Spleen (tissue), 11 donors: ENCODE data around the gene TAGAP. TPM values are rescaled to one million over a fixed set of nuclear protein-coding genes. Genes with fewer than 3 reads are reported as not detected.
"Not testable (repeated sequence)": the region's sequence is repeated elsewhere in the genome, so short reads cannot be mapped to it uniquely, and the experiment has no call there.

Source experiments
- DNase-seq: peaks from one replicate; pipeline ENCODE4 v3.0.0-alpha.2; 2020
- H3K27ac ChIP-seq, 8 donors: fragments of 200-600 bp; sonication (generic) in 7 of 8; 1 replicate in 4 of 8; 2 replicates in 4 of 8; pipeline versions ENCODE4 v1.5.0 to v1.8.0; 2016 to 2021; ENCODE audit warnings: inconsistent platforms in 4 of 8, mild to moderate bottlenecking in 4 of 8, moderate library complexity in 1 of 8
- H3K27me3 ChIP-seq, 7 donors: fragments of 200-600 bp; sonication (generic) in 6 of 7; replicated peaks in 1 of 7; 1 replicate in 4 of 7; 2 replicates in 3 of 7; pipeline versions ENCODE4 v1.5.0 to v1.8.0; 2016 to 2021; ENCODE audit warnings: inconsistent platforms in 3 of 7, mild to moderate bottlenecking in 1 of 7
- H3K36me3 ChIP-seq, 6 donors: fragments of 200-600 bp; sonication (generic) in 5 of 6; 1 replicate in 4 of 6; 2 replicates in 2 of 6; pipeline versions ENCODE4 v1.5.0 to v1.8.0; 2016 to 2021; ENCODE audit warnings: inconsistent platforms in 2 of 6
- H3K4me1 ChIP-seq, 6 donors: fragments of 200-600 bp; sonication (generic) in 5 of 6; 1 replicate in 3 of 6; 2 replicates in 3 of 6; pipeline versions ENCODE4 v1.5.0 to v1.8.0; 2016 to 2021; ENCODE audit warnings: inconsistent platforms in 3 of 6
- H3K4me3 ChIP-seq, 8 donors: fragments of 200-600 bp; sonication (generic) in 7 of 8; 1 replicate in 4 of 8; 2 replicates in 4 of 8; pipeline versions ENCODE4 v1.5.0 to v1.8.0; 2016 to 2021; ENCODE audit warnings: inconsistent platforms in 4 of 8, mild to moderate bottlenecking in 4 of 8, moderate library complexity in 2 of 8
- H3K9me3 ChIP-seq, 8 donors: fragments of 200-600 bp; sonication (generic) in 7 of 8; 1 replicate in 4 of 8; 2 replicates in 4 of 8; pipeline versions ENCODE4 v1.5.0 to v1.8.0; 2016 to 2021; ENCODE audit warnings: inconsistent platforms in 4 of 8
- POLR2A ChIP-seq, 3 donors: fragments of 450-650 bp; IDR thresholded peaks; one replicate each; pipeline ENCODE4 v1.5.1; 2017; ENCODE audit warnings: antibody characterized with exemption in 3 of 3, mild to moderate bottlenecking in 1 of 3
- POLR2AphosphoS5 ChIP-seq, 3 donors: sonication (generic); formaldehyde crosslinking; IDR thresholded peaks; one replicate each; pipeline ENCODE4 v1.5.1; 2017; ENCODE audit warnings: antibody characterized with exemption in 3 of 3
- WGBS, 5 donors: extraction: QIAGEN DNeasy Blood & Tissue Kit in 3 of 5; methylation state at CpG; one replicate each; pipeline versions ENCODE4 v1.1.5 to v1.1.7; 2013 to 2018; 5-methylcytosine and 5-hydroxymethylcytosine counted together
- intact Hi-C: fragments of 100-400 bp; cut with DNase I; formaldehyde crosslinking; loops from one replicate; pipeline ENCODE4 v1.15.0; 2023; ENCODE audit warnings: low total_unique reads
- polyA plus RNA-seq, 3 donors: library from polyadenylated mRNA; stranded (reverse); fragments of 200-250 nt; gene quantifications; one replicate each; pipeline ENCODE4 v1.2.1, GENCODE V29; 2013
- total RNA-seq, 7 donors: library from RNA; depleted of rRNA in 3 of 7; stranded (reverse); fragments of >200 nt in 3 of 7; fragmentation: NEBNext Ultra II Directional in 4 of 7; extraction: Animal tissue kit (Norgen Biotek cat#: 25700) in 4 of 7; gene quantifications; one replicate each; pipeline versions ENCODE4 v1.1.0 to v1.2.1, GENCODE V29; 2016 to 2021
- TF ChIP-seq, protein P1 (sequence below), 11 experiments: fragments of 200-600 bp in 7 of 11; fragments of 450-650 bp in 4 of 11; sonication (generic) in 4 of 11; IDR thresholded peaks in 8 of 11; conservative IDR thresholded peaks in 3 of 11; 1 replicate in 7 of 11; 2 replicates in 4 of 11; pipeline versions ENCODE4 v1.4.0 to v1.8.0; 2016 to 2021; ENCODE audit warnings: antibody characterized with exemption in 11 of 11, inconsistent platforms in 4 of 11, mild to moderate bottlenecking in 1 of 11
- donor health status: healthy with polysubstance abuse.
- donor health status: DM: no; HTN: no; CAD: no; lungs with moderate emphysema.
- donor health status: DM: no; HTN: no; CAD: no.
- donor health status: Bipolar disorder and iron deficiency.
- donor health status: healthy.
- donor health status: DM: no; HTN: no; CAD: no.
- donor health status: DM: yes; HTN: yes; CAD: no.

TAGAP gene
- total and polyA plus RNA-seq, 10 donors = 13.6 to 63.9 (median 44.2) TPM

DNA sequence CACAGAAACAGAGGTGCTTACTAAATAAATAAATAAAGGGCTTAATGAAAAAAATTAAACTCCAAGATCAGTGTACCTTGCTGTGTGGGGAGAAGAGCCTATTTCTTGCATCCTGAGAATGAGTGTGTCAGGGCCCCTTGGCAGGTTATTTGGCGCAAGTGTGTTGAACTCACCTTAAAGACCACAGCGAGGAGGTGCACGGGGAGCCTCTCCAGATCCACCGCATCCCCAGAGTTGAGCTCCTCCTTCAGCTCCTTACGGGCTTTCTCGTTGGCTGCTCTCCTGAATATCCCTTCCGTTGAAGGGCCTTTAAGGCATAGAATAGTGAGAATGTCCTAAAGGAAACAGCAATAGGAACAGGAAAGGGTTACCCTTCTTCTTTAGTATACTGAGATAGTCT is 3.6 kb downstream of the TAGAP start:
- Histone ChIP-seq H3K9me3 (no peaks in the 10 kb centered on the region), H3K4me1 (peaks cover 45 to 98% (median 77%) of the 10 kb centered on the region in 6 donors), H3K4me3 (peak overlapping the region in 4 of 8 donors; percentile 45 to 79 (median 54)), H3K27ac (peak overlapping the region in 7 of 8 donors; percentile 75 to 94 (median 92)), H3K36me3 (peaks cover 2 to 67% (median 48%) of the 10 kb centered on the region in 6 donors), H3K27me3 (no peaks in the 10 kb centered on the region)
- peak in 1 of 3 donors; percentile 1 for TF ChIP-seq POLR2AphosphoS5 (IDR thresholded peaks at IDR 0.05)
- TF ChIP-seq, protein P1, sequence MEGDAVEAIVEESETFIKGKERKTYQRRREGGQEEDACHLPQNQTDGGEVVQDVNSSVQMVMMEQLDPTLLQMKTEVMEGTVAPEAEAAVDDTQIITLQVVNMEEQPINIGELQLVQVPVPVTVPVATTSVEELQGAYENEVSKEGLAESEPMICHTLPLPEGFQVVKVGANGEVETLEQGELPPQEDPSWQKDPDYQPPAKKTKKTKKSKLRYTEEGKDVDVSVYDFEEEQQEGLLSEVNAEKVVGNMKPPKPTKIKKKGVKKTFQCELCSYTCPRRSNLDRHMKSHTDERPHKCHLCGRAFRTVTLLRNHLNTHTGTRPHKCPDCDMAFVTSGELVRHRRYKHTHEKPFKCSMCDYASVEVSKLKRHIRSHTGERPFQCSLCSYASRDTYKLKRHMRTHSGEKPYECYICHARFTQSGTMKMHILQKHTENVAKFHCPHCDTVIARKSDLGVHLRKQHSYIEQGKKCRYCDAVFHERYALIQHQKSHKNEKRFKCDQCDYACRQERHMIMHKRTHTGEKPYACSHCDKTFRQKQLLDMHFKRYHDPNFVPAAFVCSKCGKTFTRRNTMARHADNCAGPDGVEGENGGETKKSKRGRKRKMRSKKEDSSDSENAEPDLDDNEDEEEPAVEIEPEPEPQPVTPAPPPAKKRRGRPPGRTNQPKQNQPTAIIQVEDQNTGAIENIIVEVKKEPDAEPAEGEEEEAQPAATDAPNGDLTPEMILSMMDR (IDR thresholded peaks at IDR 0.05 in 8 of 11, conservative IDR thresholded peaks at IDR 0.05 in 3 of 11) = no peak
- DNase-seq = no peak
- intact Hi-C loops = loop anchor here (5.0 kb wide), 1 partner anchor 61 kb away; no protein-coding TSS in a partner anchor
- 83 to 97% (median 88%) methylated on average over 7 of the region's 7 CpGs for WGBS, 5 donors

DNA sequence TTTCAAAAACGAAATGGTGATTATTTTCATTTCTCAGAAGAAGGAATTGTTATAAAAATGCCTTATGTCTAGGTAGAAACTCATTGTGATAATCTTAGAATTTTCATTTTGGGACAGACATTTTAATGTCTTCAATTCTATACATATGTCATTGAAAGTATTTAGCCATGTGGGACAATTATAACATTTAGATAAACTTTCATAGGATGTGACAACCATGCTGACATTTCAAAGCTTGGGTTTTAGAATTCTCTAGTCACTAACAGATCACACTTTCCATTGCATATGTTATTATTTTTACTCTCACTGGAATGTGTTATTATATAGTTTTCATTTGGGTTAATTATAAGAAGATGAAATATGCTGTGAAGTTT is 4.9 kb downstream of the TAGAP start:
- DNase-seq = no peak
- peaks cover 3 to 80% (median 58%) of the 10 kb centered on the region in 6 donors for H3K36me3 ChIP-seq
- WGBS, 5 donors = 45 to 62% (median 52%) methylated on average over 1 of the region's 1 CpG
- H3K4me3 ChIP-seq = peak overlapping the region in 4 of 8 donors; percentile 0 to 79 (median 2)
- TF ChIP-seq, protein P1 (IDR thresholded peaks at IDR 0.05 in 8 of 11, conservative IDR thresholded peaks at IDR 0.05 in 3 of 11) = no peak
- TF ChIP-seq POLR2A (IDR thresholded peaks at IDR 0.05) (no peak), POLR2AphosphoS5 (IDR thresholded peaks at IDR 0.05) (no peak)
- peaks cover 42 to 98% (median 76%) of the 10 kb centered on the region in 6 donors for H3K4me1 ChIP-seq
- H3K27ac ChIP-seq = peak overlapping the region; percentile 22 to 94 (median 92)
- intact Hi-C loops = loop anchor here (5.0 kb wide), 1 partner anchor 62 kb away; no protein-coding TSS in a partner anchor
- H3K9me3 ChIP-seq = no peaks in the 10 kb centered on the region
- no peaks in the 10 kb centered on the region for H3K27me3 ChIP-seq

DNA sequence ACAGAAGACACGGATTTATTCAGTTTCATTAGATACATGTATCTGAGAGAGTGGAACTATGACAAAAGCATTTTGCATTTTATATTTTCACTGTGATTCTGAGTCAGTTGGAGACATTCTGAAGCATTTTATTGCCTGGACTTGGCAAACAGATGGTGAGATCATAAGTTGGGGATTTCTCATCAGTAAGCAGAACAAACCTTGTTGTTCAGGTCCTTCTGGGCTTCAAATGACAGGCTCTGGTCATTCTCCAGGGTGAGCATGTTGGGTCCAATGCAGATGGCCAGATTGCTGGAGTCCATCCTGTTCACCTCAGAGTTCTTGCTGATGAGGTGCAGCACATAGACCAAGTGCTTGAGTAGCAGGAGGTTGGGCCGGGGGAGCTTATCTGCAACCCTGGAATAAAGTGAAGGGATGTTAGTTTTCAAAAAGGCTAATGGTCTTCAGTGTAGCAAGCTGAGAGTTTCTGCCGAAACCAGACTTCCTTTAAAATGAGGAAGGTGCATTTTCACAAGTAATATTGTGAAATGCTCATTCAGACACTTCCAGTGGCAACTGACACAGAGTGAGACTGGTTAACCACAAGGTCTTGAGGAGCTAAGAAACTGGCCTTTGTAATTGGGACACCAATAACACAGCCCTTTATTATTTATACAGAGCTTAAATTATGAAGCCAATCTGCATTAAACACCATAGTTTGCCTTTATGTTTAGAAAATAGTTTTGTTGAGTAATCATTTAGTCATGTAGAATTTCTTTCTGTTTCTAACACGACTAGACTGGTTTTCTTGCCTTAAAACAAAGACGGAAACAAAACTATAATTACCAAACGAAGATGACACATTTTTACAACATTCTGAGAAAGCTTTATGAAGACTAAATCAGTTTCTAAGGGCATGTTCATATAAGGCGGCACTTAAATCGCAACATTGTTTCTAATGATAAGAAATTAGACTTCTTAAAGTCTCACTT is 5.6 kb downstream of the TAGAP start:
- 29 to 47% (median 33%) methylated on average over 8 of the region's 8 CpGs for WGBS, 5 donors
- Histone ChIP-seq H3K4me1 (peaks cover 42 to 100% (median 80%) of the 10 kb centered on the region in 6 donors), H3K9me3 (no peaks in the 10 kb centered on the region), H3K4me3 (peak overlapping the region in 5 of 8 donors; percentile 3 to 79 (median 12)), H3K27ac (peak overlapping the region; percentile 22 to 94 (median 92)), H3K36me3 (peaks cover 3 to 87% (median 60%) of the 10 kb centered on the region in 6 donors), H3K27me3 (no peaks in the 10 kb centered on the region)
- no peak for TF ChIP-seq POLR2A (IDR thresholded peaks at IDR 0.05)
- TF ChIP-seq POLR2AphosphoS5 (IDR thresholded peaks at IDR 0.05) = peak in 1 of 3 donors; percentile 64
- TF ChIP-seq, protein P1 (IDR thresholded peaks at IDR 0.05 in 8 of 11, conservative IDR thresholded peaks at IDR 0.05 in 3 of 11) = peak in 1 of 11 experiments; percentile 21
- DNase-seq = no peak
- intact Hi-C loops = no loop called here

DNA sequence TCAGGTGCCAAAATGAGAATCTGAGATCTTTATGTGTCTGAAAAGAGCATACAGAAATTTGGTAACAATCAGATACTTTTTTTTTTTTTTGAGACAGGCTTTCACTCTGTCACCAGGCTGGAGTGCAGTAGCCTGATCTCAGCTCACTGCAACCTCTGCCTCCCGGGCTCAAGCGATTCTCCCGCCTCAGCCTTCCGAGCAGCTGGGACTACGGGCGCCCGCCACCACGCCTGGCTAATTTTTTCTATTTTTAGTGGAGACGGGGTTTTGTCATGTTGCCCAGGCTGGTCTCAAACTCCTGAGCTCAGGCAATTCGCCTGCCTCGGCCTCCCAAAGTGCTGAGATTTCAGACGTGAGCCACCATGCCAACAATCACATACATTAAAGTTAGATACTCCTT is 6.5 kb downstream of the TAGAP start:
- H3K4me3 ChIP-seq = peak overlapping the region in 3 of 8 donors; percentile 3 to 79 (median 23)

More for the DNA sequence above, 6.5 kb downstream of the TAGAP start:
- peak; percentile 9 to 52 (median 25) for TF ChIP-seq POLR2AphosphoS5 (IDR thresholded peaks at IDR 0.05)
- peaks cover 42 to 100% (median 80%) of the 10 kb centered on the region in 6 donors for H3K4me1 ChIP-seq
- peaks cover 3 to 90% (median 60%) of the 10 kb centered on the region in 6 donors for H3K36me3 ChIP-seq
- DNase-seq, H3K27me3 ChIP-seq, H3K9me3 ChIP-seq, intact Hi-C loops: not testable (repeated sequence)
- WGBS, 5 donors = 61 to 74% (median 64%) methylated on average over 12 of the region's 12 CpGs
- H3K27ac ChIP-seq = peak overlapping the region; percentile 22 to 94 (median 92)
